NCI-H1105 treated with DMSO at 0.1 percent for 48 hours (cell line): ENCODE measurements around the gene ISM1.

Experiments used
- DNase-seq: peaks from one replicate; lab custom pipeline; 2025; lab: John Stamatoyannopoulos, UW

The ISM1 gene

DNA sequence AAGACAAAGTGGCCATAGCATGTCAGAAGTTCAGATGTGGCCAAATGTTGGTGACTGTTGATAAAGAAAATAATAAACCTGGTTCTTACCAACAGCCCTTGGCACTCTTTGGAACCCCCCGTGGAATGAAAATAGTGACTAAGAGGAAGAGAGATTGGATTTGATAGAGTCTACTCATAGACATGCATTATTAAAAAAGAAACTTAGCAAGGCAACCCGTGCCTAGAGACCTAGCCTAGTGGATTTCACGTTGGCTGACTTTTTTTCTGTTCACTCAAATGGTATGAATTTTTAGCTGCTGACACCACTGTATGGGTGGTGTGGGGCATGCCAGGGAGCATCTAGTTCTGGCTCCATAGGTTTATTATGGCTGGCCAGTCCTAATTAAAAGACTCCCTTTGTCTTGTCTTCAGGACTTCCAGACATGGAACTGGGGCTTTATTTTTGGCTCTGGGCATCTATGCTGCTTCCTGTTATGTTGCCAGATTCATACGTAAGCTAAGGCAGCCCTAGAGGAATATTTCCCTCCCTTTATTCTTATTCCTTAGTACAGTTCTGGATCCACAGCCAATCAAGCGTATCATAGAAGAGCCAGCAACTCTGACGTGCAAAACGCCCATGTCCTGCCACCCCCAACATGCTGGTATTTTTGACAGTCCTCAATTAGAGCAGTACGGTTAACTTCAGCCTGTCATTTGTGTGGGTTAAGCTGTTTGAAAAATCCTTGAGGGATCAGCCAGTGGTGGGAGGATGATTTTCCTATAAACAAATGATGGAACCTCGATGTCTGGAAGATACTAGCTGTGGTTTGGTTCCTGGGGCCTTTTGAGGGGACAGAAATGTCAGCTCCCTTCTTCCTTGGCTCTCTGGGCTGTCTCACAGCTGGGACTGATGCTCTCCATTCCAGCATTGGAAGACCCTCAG lies 127.5 kb downstream of the ISM1 start:
- DNase-seq: no peak

DNA sequence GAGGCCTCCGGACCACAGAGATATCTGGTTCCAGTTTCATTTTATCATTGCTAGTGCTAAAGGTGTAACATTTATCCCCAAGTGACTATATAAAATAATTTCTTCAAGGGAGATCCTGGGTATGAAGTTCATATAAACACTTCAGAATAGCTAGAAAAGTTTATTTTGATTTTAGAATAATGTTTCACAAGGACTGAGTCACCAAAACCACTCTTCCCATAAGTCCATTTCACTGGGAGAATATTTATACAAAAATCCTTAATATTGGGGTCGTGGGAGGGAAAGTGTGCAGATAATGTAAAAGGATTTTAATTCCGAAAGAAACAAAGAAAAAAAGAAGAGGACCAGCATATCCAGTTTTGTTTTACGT lies 128.1 kb downstream of the ISM1 start:
- DNase-seq: no peak
